NCI-H526 (cell line): ENCODE measurements around the gene PIK3R2.
"Not testable (repeated sequence)": the region's sequence is repeated elsewhere in the genome, so short reads cannot be mapped to it uniquely, and the experiment has no call there.

ENCODE experiments used
- DNase-seq, 2 experiments: peaks; one replicate each; lab custom pipeline; 2025; lab: John Stamatoyannopoulos, UW

The PIK3R2 gene

GRCh38 chr19:18203863-18204393 is 51.0 kb downstream of the PIK3R2 start, which contains the start of gene RAB3A:
TSS of gene RAB3A (minus strand) at chr19:18204042. CDS start at chr19:18202740, 1,302 bp downstream.
- peak; percentile 97 to 99 for DNase-seq

DNA sequence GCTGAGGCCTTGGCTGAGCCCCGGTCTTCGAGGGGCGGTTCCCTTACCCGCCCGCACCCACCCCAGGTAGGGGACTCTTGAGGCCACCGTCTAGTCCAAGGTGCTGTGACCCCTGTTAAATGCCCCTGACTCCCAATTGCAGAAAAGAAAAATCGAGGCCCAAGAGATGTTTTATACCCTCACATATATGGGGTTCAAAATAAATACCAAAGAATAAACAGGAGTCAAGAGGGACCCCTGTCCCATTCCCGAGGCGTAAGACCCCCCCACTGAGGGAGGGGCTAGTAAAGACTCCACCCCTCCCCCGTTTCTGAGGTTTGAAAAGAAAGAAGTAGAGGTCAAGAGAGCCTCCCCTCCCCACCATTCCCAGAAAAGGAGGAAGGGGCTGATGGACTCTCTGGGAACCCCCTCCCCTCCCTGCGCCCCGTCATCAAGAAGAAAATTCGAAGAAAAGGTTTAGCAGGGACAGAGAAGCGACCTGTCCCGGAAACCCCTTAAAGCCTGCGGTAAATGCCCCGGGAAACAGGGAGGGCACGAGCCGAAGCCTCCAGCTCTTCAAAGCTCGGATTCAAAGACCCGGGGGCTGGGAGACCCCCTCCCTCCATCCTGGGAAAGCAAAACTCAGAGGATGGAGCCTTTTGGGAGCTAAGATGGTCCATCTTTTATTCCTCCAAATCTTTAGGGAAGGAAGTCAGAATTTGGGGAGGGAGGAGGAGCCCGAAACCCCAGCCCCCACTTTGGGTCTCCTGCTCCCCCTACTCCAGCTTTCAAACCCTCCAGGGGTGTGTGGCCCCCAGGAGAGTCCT is 51.6 kb downstream of the PIK3R2 start:
- DNase-seq, result peak; percentile 60 to 84

- peak in 1 of 2 experiments; percentile 43 for DNase-seq
Measured at GRCh38 chr19:18205200-18205892, 52.4 kb downstream of the PIK3R2 start.

- no peak for DNase-seq
Measured at GRCh38 chr19:18206018-18206417, 53.1 kb downstream of the PIK3R2 start.

DNA sequence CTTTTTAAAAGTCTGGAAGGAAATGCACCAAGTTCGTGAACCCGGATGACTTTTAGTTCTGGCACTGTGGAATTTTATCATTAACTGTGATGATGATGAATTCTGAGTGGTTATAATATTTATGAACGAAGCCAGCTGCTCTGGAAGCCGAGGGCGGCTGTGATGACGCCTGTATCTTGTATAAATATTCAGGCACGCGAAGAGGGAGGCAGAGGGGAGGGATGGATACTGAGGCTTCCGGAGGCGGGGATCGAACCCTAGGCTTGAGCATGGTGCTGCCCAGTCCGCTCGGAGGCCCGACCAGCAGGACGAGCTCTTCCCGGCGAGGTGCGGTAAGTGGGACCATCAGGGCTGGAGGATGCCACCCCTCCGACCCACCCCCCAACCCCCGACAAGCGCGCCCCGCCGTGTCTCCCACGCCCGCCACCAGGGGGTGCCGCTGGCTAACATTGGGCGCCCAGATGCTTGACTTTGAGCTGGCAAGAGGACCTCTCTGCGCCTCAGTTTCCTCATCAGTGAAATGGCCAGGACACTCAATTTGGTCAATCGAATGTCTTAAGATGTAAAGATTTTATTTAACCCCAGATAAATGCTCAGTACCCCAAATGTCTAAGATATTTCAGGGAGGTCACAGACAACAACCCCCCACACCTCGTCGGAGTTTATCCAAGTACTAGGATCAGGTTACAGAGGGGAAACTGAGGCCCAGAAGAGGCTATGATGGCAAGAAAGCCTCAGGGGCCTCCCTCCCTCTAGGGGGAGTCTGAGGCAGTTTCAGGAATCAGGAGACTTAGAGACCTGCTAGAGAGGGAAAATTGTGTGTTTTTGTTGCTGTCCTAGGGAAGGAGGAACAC is 55.4 kb downstream of the PIK3R2 start:
- peak in 1 of 2 experiments; percentile 52 for DNase-seq

GRCh38 chr19:18209912-18210311 is 56.9 kb downstream of the PIK3R2 start:
- not testable (repeated sequence) for DNase-seq

GRCh38 chr19:18211683-18212082 is 58.7 kb downstream of the PIK3R2 start:
- DNase-seq, result no peak

- DNase-seq, result no peak
Measured at GRCh38 chr19:18214779-18215433, 61.9 kb downstream of the PIK3R2 start.

DNA sequence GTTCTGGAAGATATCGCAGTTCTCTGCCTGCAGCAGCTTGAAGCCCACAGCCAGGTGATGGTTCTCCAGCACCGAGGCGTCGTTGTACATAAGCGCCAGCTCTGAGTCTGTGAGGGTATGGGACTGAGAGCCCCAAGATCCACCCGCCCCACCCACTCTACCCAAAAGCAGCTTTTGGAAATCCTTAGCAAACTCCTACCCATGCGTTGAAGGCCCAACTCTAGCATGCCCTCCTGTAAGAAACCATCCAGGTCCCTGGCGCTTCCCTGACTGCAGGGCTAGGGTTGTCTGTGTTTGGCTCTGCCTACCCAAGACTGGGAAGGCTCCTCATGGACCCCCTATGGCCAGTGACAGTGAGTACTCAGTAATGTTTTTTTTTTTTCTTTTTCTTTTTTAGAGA is 63.8 kb downstream of the PIK3R2 start:
- no peak for DNase-seq

GRCh38 chr19:18218159-18218558 is 65.2 kb downstream of the PIK3R2 start:
- no peak for DNase-seq

GRCh38 chr19:18218600-18218999 is 65.6 kb downstream of the PIK3R2 start:
- no peak for DNase-seq
